ENCODE results near the gene EGFL8.
"Not testable (repeated sequence)": the region's sequence is repeated elsewhere in the genome, so short reads cannot be mapped to it uniquely, and the experiment has no call there.

Gene EGFL8

DNA sequence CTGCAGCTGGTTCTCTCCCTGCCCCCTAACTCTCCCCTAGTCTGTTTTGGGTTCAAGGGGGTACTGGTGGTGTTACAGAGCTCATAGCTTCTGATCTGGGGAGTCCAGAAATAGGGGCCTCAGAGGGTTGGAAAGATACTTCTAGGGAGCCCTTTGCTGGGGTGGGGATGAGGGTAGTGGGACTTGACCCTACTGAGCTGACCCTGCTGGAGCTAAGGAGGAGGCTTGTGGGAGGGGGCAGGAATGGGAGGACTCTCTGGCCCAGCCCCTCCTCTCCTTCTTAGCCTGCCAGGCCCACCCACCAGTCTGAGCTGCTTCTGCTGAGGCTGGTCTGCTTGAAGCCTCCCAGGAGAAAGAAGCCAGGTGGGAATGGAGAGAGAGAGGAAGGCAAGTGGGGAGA is at the start of gene EGFL8:
Gene EGFL8, plus strand, starts transcription at position 301 of the 400 bp plus-strand sequence. CDS start 1,571 bp downstream, outside the sequence.
- DNase-seq: no peak

DNA sequence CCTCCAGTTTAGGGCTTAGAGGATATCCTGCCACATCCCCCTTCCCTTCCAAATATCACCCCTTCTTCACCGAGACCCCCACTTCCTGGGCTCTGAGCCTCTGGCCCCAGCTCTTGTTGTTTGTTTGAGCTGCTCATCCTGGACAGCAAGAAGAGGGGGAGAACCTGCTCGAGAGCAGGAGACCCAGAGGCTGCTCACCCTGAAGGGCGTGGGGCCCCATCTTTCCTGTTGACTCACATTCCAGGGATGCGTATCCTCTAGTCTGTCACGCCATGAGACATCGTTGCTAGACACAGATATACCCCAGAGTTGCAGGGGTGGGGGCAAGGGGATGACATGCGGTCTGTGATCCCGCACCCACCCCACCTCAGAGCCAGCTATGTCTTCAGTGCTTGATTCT is 49.6 kb upstream of the EGFL8 start:
- DNase-seq: no peak

DNA sequence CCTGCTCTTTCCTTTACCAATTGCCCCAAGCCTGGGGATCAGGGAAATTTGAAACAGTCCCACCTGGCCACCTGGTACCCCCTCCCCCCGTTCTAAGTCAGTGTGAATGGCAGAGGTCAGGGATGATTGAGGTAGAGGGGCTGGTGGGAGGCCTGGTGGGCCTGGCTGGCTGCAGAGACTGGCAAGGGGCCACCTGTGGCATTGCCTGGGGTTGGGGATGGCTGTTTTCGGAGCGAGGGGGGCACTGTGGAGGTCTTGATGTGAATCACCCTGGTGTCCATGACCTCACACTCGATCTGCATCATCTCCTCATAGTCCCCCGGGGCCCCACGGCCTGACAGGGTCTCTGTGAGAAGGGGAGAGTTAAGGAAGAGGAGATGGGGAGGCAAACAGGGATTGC is 48.8 kb upstream of the EGFL8 start:
- DNase-seq: no peak

DNA sequence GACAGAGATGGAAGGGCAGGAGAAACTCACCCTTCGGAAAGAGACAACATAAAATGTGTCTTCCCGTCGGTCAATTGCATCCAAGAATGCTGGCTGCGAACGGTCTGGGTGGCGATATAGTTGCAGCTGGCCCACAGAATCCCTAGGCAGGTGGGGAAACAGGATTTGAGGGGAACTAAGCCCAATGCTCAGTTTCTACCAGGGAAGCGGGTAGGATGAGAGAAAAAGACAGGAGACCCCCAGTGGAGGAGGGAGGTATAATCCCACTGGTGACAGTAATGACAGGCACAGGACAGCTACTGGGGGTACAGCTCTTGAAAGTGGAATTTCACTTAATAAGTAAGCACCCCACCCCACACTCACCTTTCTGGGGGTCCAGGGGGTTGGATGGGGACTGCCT is 47.7 kb upstream of the EGFL8 start:
- peak; percentile 48 to 55 for DNase-seq

DNA sequence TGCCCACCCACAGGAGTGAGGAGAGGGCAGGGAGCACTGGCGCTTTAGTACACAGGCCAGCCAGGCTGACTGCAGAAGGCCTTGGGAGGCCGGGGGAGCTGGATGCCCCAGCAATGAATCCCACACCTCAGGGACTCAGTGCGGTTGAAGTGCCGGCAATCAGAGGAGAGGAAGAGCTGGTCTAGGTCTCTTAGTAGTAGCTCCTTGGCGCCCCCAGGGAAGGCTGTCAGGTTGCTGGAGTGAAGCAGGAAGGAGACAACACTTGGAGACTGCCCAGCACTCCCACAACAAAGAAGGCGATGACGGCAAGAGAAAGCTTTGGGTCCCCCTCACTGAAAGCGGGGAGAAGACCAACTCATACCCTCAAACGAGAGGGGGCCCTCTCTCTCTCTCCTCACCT is 46.9 kb upstream of the EGFL8 start:
- no peak for DNase-seq

DNA sequence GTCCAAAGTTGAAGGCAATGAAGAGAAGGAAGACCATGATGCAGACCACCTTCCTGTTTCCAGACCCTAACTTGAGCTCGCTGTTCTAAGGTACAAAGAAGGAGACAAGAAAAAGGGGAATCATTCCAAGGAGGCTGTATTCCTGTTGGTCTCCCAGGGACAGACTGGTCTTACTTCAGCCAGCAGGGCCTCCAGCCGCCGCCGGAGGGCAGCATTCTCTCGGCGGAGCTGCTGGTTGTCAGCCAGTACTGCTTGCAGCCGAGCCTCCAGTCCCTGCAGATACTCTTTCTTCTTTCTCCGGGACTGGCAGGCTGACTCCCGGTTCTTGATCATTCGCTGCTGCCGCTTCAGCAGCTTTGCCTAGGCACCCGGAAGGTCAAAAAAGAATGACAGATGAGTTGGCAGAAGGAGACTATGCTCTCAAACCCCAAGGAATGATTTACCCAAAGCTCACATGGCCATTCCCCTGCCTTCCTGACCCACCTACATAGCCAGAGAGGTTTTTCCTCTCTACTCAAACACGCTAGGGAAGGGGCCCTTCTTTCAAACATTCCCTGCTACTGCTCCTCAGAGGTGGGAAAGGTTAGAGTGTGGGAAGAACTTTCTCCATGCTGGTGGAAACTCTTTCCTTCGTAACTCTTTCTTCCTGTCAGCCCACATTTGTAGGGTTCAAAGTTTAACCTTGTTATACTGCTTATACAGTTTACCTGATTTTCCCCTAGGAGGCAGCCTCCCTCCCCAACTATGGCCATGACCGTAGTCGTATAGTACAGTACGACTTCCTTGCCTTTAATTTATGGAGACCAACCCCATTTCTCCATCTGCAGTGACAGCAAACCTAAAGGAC is 45.4 kb upstream of the EGFL8 start:
- DNase-seq: peak; percentile 83 to 88

DNA sequence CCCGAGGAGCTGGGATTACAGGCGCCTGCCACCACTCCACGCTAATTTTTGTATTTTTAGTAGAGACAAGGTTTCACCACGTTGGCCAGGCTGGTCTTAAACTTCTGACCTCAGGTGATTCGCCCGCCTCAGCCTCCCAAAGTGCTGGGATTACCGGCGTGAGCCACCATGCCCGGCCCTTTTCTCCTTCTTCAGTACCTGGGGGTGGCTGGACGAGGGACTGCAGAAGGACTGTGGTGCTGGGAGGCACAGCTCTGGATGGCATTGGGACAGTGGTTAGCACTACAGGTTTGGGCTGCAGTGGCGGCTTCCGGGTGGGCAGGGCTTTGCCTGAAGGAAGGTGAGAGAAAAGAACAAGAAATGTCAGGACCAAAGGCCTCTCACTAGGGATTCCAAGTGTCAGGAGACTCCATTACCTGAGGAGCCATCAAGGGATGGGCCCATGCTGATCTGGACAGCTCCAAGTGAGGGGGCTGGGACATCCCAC is 43.8 kb upstream of the EGFL8 start:
- no peak for DNase-seq

DNA sequence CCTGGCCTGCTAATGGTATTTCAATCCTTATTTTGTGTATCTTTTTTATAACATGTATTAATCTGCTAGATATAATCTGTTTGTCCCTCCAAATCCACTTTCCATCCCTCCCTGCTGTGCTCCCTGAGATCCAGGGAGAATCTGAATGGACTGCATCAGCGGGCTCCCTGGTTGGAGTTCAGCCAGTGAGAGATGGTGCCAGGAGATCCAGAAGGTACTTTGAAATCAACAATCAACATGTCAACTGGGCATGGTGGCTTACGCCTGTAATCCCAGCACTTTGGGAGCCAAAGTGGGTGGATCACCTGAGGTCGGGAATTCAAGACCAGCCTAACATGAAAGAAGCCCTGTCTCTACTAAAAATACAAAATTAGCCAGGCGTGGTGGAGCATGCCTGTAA is 40.7 kb upstream of the EGFL8 start:
- no peak for DNase-seq

DNA sequence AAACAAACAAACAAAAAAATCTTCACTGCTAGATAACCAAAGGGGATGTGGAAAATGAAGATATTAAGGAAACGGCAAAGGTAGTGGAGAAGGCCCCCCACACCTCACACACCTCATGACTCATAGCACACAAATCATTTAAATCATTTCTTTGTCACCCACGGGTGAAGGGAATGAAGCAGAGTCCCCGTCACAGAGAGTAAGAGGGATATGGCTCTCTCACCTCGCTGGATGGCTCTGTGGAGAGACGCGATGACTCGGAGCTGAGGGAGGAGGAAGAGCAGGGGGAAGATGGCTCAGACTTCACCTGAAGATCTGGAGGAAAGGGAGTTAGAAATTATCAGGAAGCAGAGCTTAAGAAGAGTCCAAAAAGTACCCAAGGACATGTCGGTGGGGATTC is 37.5 kb upstream of the EGFL8 start:
- DNase-seq: no peak

DNA sequence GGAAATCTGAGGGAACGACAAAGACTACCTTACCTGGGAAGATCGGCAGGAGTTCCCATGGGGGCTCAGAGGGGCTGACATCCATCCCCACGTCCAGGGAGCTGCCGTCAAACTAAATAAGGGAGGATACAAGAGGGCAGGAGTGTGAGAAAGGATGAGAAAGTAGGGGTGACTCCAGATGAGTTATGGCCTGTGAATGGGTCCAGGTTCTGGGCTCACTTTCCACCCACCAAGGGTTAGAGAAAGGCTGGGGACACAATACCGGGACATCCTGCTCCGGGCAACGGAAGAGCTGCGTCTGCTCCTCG is 37.0 kb upstream of the EGFL8 start:
- DNase-seq: no peak

DNA sequence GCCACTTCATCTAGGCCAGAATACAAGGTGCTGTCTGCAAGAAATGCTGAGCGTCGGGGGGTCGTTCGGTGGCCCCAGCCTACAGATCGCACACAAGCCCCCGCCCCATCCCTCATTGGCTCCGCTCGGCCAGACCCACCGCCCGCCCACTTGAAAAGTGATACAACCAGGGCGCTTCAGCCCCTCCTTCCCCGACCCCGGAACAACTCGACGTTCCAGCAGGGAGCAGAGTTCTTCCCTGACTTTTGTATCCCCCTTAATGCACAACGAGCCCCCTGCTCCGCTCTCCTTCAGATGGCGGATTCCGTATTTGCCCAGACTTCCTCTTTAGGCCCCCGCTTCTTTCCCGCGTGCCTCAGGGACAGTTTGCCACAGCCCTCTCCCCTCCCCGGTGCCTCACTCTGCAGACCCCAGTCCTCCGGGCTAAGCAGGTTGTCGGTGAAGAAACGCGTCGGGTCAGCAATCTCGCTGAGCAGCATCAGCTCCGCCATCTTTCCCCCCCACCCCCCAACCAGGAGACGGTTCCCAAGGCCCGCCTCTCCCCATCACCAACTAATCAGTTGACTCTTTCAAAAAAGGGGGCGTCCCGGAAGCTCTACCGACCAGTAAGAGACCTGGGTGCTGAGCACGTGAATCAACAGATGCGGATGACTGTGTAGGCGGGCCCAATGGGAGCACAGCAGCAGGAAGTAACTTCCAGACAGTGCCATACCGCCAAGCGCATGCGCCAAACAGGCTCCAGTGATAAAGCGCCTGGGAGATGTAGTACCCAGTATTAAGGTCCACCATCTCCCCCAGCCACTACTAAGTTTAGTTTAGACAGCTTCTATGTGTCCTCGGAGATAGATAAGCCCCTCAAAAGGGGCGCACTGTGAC is 36.4 kb upstream of the EGFL8 start, which contains the start of gene ATF6B:
Gene ATF6B, minus strand, starts transcription at position 530 of the 876 bp plus-strand sequence. Its CDS starts 39 bp downstream, at position 491.
- DNase-seq: peak; percentile 99

DNA sequence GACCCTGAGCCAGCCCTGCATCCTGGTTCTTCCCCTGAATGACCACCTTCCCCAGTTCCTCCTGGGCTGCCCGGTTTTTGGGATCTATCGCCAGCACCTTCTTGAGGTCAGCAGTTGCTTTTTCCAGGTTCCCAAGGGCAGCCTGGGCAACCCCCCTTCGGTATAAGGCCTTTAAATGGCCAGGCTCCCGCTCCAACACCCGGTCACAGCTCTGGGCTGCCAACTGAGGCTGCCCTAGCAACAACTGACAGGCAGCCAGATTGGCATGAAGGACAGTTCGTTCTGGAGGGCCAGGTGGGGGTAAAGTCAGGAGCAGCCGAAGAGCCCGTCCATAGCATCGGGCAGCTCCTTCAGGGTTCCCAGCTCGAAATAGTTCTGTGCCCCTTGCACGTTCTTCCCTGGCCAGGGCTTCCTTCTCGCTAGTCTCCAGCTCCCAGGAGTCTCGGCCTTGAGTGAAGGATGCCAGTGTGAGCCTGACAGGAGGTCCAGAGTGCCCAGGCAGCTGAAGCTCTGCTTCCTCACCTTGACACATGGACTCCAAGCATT is 35.6 kb upstream of the EGFL8 start:
- no peak for DNase-seq

DNA sequence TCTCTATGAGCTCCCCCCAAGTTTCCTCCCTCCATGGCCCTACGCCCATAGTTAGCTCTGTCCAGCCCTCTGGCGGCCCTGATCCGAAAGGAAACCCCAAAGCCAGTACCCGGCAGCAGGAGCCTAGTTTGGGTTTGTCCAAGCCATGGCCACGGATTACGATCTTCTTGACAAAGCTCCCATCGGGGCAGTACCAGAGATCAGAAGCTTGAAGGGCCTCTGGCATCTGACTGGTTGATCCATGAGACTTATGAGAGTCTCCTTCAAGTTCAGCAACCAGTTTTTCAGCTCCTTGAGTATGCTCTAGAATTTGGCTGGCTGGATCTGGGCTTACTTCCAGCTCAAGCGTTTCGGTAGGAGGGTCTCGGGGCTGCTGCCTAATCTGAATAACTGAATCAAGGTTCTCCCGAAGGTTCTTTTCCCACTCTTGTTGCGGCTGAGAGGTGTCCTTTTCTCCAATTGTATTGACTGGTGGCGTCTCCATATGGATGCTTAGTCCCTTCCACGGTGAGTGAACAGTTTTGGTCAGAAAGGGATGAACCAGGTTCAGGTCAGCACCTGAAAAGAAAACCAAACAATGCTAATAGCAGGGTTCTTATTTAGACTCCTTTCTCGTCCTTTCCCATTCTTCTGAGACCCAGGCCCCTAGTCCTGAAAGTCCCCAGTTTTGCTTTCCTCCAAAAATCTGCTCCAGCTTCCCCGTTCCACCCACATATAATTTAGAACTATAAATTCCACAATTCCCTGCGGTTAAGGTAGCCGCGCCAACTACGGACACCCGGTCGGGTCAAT is 34.9 kb upstream of the EGFL8 start:
- no peak for DNase-seq

DNA sequence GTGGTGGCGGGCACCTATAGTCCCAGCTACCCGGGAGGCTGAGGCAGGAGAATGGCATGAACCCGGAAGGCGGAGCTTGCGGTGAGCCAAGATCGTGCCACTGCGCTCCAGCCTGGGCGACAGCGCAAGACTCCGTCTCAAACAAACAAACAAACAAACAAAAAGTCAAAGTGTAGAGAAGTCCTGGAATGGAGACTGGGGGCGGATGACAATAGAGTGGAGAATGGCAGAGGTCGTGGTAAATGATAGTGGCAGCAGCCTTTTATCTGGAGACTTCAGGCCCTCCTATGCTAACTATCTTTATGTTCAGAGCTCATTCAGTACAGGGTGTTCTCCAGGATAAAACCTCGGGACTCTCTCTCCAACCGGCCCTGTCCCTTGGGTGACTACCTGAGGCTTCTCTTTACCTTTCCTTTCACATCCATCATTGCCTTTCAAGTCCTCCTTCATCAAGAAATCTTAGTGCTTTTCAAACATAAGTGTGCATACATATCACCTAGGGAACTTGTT is 32.9 kb upstream of the EGFL8 start:
- DNase-seq: no peak

DNA sequence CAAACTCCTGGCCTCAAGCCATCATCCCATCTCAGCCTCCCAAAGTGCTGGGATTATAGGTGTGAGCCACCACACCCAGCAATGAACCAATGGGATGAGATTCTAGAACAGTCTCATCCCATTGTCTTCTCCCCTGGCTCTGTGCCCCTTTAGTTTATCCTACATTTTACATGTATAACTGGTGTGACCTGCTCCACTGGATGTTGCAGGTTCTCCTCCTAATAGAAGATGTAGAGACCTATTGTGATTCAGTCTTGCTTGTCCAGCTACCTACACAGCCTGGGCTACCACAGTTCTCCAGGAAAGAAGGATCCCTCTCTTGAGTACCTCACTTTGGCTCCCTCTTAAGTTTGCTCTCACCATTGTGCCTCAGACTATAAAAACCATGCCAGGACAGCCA is 32.3 kb upstream of the EGFL8 start:
- no peak for DNase-seq

DNA sequence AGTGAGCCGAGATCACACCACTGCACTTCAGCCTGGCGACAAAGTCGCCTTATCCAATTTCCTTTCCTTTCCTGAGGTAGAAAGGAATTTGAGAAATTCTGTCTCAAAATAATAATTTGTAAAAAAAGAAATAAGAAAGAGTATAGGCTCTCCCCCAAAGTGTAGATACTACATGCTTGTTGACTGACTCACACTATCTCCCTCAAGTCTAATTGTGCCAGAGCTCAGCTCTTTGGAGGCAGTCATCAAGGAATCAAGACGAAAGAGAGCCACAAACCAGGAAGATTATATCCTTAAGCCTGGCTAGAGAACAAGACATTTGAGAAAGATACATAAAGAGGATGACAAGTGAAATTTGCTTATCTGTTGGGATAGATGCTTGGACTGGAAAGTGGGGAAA is 30.6 kb upstream of the EGFL8 start:
- no peak for DNase-seq

DNA sequence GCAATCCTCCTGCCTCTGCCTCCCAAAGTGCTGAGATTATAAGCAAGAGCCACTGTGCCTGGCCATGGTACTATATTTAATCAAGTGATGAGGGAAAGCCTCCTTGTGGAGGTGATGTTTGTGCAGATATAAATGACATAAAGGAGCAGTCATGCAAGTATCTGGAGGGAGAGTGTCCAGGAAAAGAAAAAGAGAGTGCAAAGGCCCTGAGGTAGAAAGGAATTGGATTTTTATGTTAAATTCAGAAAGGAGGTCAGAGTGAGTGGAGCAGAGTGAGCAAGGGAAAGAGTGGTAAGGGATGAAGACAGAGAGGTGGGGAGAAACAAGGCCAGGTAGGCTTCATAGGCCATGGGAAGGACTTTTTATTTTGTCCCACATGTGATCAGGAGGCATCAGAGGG is 26.9 kb upstream of the EGFL8 start:
- DNase-seq: no peak

DNA sequence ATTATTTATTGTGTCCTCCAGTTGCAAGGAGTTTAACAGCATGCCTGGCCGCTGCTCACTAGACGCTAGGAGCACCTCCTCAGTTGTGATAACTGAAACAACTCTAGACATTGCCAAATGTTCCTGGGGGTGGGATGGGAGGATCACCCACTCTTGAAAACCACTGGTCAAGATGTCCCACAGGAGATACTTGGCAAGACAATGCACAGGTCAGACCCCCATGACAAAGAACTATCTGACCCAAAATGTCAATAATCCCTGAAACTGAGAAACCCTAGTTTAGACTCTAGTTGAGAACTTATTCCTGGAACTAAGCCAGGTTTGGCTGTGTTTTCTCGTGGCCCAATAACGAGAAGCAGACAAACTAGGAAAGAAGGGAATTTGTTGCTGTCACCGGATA is 24.8 kb upstream of the EGFL8 start:
- no peak for DNase-seq

DNA sequence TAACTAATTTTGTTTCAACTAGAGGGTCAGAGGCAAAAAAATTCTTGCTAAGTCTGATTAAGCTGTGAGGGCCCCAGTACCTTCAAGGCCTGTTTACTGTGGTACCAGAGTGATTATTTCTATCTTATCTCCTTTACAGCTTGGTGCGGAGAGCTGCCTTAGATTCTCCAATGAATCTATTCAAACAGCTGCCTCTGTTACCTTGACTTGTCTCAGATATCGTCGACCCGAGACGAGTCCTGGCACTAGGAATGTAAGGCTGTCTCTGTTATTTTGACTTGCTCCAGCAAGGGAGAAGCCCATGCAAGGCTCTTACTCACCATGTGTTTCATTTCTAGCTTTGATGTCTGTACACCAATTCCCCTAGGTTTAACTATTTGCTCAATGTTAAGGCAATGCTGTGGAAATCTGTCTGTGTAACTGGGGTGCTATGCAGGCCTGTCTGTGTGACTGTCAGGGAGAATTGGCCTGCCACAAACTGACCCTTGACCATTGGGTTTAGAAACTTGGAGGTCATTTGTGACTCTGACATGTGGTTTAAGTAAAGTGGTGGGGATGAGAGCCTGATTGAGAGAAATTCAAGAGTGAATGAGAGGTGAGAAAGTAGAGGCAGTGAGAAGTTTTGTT is 23.9 kb upstream of the EGFL8 start:
- no peak for DNase-seq

DNA sequence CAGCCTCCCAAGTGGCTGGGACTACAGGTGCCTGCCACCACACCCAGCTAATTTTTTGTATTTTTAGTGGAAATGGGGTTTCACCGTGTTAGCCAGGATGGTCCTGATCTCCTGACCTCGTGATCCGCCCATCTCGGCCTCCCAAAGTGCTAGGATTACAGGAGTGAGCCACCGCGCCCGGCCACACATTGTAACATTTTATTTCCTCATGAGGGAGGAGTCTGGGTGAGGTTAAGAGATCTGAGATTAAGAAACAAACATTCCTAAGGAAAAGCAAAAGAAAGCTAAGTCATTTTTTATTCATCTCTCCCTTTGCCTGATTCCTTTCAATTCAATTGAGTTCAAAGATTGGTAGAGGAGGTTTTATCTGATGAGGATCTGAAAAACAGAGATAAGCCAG is 20.2 kb upstream of the EGFL8 start:
- DNase-seq: not testable (repeated sequence)

DNA sequence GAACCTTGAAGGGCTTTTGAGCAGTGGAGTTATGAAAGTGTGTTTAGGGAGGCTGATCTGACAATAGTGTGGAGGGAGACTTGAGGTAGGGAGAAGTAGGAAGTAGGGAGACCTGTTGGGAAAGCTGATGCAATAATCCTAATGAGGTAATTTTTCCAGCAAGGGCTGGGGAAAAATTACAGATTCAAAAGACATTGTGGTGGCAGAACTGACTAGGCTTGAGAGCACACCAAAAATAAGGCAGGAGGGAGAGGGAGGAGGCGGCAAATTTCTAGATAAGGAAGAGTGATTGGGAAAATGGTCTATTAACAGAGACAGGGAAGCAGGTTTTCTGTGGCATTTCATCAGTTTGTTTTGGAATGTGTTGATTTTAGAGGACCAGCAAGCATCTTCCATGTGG is 18.1 kb upstream of the EGFL8 start:
- DNase-seq: no peak

DNA sequence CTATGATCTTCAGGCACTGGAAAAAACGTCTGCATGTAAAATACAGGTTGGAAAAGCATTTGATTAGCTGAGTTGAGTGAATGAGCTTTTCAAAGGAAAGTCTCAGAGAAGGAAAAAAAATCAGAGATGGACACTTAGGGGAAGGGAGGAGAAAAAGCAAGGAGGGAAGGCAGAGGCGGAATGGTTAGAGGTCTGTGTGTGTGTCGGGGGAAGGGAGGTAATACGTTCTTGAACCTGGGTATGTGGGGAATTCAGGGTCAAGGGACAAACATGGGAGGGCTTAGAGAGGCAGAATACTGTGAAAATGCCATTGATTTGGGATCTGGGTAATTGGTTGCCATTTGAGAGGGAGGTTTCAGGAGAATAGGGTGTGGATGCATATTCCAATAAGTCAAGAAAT is 17.7 kb upstream of the EGFL8 start:
- DNase-seq: no peak
